ENCODE results near the gene ALKAL2.

DNA sequence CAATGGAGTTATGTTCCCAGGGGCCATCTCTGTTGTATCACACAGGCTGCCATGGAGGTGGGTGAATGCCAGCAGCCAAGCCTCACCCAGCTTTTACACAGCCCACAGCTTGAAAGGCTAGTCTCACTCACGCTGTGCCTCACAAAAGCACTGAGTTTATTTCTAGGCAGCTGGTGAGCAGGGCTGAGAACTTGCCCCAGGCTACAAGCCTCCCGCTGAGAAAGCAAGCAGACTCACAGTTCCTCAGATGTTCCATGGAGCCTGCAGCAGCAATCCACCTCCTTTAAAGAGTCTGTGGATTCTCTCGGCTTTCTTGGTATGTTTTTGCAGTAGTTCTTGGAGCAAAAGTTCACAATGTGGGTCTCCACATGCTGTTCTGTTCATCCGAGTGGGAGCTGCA, 40.9 kb upstream of the ALKAL2 start:
- TF ChIP-seq CTCF (IDR thresholded peaks at IDR 0.05) (no peak), POLR2A (IDR thresholded peaks at IDR 0.05) (no peak)
